Neural cell (in vitro differentiated cells): Measurements from ENCODE around the gene MOCS1. TPM values are rescaled to one million over a fixed set of nuclear protein-coding genes. Genes with fewer than 3 reads are reported as not detected.

Experiments used
- H2AFZ ChIP-seq: fragments of 200-600, 300-800 bp; sonication (generic), shearing (Covaris generic); 2 replicates; pipeline ENCODE4 v1.6.0; 2014; ENCODE audit warnings: low read depth, mild to moderate bottlenecking, antibody characterized with exemption, low read length, moderate library complexity
- H3F3A ChIP-seq: fragments of 200-600 bp; shearing (Covaris generic); 2 replicates; pipeline ENCODE4 v1.6.1; 2016; ENCODE audit warnings: mild to moderate bottlenecking, moderate library complexity, mixed read lengths, antibody characterized with exemption, low read length; ENCODE audit not compliant: insufficient read depth, poor library complexity, severe bottlenecking
- H3K27ac ChIP-seq: fragments of 200-600, 300-800 bp; sonication (generic), shearing (Covaris generic); 2 replicates; pipeline ENCODE4 v1.5.1; 2014; ENCODE audit warnings: mild to moderate bottlenecking, low read length, moderate library complexity
- H3K27me3 ChIP-seq: fragments of 300-800, 200-600 bp; sonication (generic), shearing (Covaris generic); 2 replicates; pipeline ENCODE4 v1.6.0; 2014; ENCODE audit warnings: mild to moderate bottlenecking, low read depth, low read length, moderate library complexity; ENCODE audit not compliant: insufficient read depth
- H3K36me3 ChIP-seq: fragments of 300-800, 200-600 bp; sonication (generic), shearing (Covaris generic); 2 replicates; pipeline ENCODE4 v1.5.1; 2014; ENCODE audit warnings: mild to moderate bottlenecking, antibody characterized with exemption, low read length, moderate library complexity; ENCODE audit not compliant: insufficient read depth
- H3K4me2 ChIP-seq: fragments of 300-800, 200-600 bp; sonication (generic), shearing (Covaris generic); 2 replicates; pipeline ENCODE4 v1.6.0; 2014; ENCODE audit warnings: mild to moderate bottlenecking, low read length
- H3K4me3 ChIP-seq: fragments of 300-800, 200-600 bp; sonication (generic), shearing (Covaris generic); 2 replicates; pipeline ENCODE4 v1.5.1; 2014; ENCODE audit warnings: mild to moderate bottlenecking, low read length, moderate library complexity
- H3K79me2 ChIP-seq: fragments of 200-600 bp; shearing (Covaris generic); replicated peaks from 2 replicates; pipeline ENCODE4 v1.6.0; 2014; ENCODE audit warnings: mild to moderate bottlenecking, low read length, moderate library complexity; ENCODE audit not compliant: insufficient read depth
- H3K9ac ChIP-seq: fragments of 300-800, 200-600 bp; sonication (generic), shearing (Covaris generic); 2 replicates; pipeline ENCODE4 v1.6.1; 2016; ENCODE audit warnings: mild to moderate bottlenecking, low read length, mixed read lengths
- H3K9me2 ChIP-seq: fragments of 200-600 bp; shearing (Covaris generic); 2 replicates; pipeline ENCODE4 v1.6.1; 2016; ENCODE audit warnings: mild to moderate bottlenecking, low read length, mixed read lengths; ENCODE audit not compliant: insufficient read depth
- H3K9me3 ChIP-seq: fragments of 200-600, 300-800 bp; sonication (generic), shearing (Covaris generic); 2 replicates; pipeline ENCODE4 v1.6.1; 2016; ENCODE audit warnings: mild to moderate bottlenecking, mixed run types, low read length, moderate library complexity, mixed read lengths
- H4K20me1 ChIP-seq: fragments of 200-600 bp; shearing (Covaris generic); 2 replicates; pipeline ENCODE4 v1.6.1; 2016; ENCODE audit warnings: mild to moderate bottlenecking, mixed run types; ENCODE audit not compliant: insufficient read depth
- CTCF ChIP-seq: fragments of 450-650 bp; IDR thresholded peaks from 2 replicates; pipeline ENCODE4 v1.5.1; 2014; ENCODE audit warnings: antibody characterized with exemption, mild to moderate bottlenecking, moderate library complexity; ENCODE audit not compliant: poor library complexity, severe bottlenecking
- EP300 ChIP-seq: fragments of 450-650 bp; conservative IDR thresholded peaks from 2 replicates; pipeline ENCODE4 v1.6.1; 2014; ENCODE audit warnings: antibody characterized with exemption, mild to moderate bottlenecking, moderate library complexity; ENCODE audit not compliant: poor library complexity, severe bottlenecking
- EZH2 ChIP-seq: fragments of 200-600, 300-800 bp; shearing (Covaris generic), sonication (generic); IDR thresholded peaks from 2 replicates; pipeline ENCODE4 v1.6.1; 2014; ENCODE audit warnings: antibody characterized with exemption, low read length, borderline replicate concordance, mild to moderate bottlenecking; ENCODE audit not compliant: insufficient read depth, poor library complexity, severe bottlenecking
- MXI1 ChIP-seq: fragments of 450-650 bp; conservative IDR thresholded peaks from 2 replicates; pipeline ENCODE4 v1.6.1; 2014; ENCODE audit warnings: antibody characterized with exemption, mild to moderate bottlenecking; ENCODE audit not compliant: poor library complexity, severe bottlenecking
- POLR2AphosphoS5 ChIP-seq: IDR thresholded peaks from 2 replicates; pipeline ENCODE4 v1.6.1; 2012
- RAD21 ChIP-seq: fragments of 450-650 bp; conservative IDR thresholded peaks from 2 replicates; pipeline ENCODE4 v1.6.1; 2014; ENCODE audit warnings: antibody characterized with exemption, mild to moderate bottlenecking, moderate library complexity
- REST ChIP-seq: IDR thresholded peaks from 2 replicates; pipeline ENCODE4 v1.6.1; 2012; ENCODE audit warnings: borderline replicate concordance
- SMC3 ChIP-seq: fragments of 450-650 bp; conservative IDR thresholded peaks from 2 replicates; pipeline ENCODE4 v1.6.1; 2014; ENCODE audit warnings: antibody characterized with exemption, mild to moderate bottlenecking, moderate library complexity; ENCODE audit not compliant: poor library complexity
- TAF1 ChIP-seq: IDR thresholded peaks from 2 replicates; pipeline ENCODE4 v1.6.1; 2012; ENCODE audit warnings: low read depth
- polyA plus RNA-seq: library from polyadenylated mRNA; depleted of rRNA; stranded (reverse); fragments of >200 nt; gene quantifications from 2 replicates; pipeline ENCODE4 v1.2.3, GENCODE V29; 2014

Gene MOCS1
- polyA plus RNA-seq, 1 donor from 2014 or later: 4.6 TPM

- no peaks in the 10 kb centered on the region for H3K9me2 ChIP-seq
- no peaks in the 10 kb centered on the region for H3K27me3 ChIP-seq
- H3K36me3 ChIP-seq: no peaks in the 10 kb centered on the region
- no peaks in the 10 kb centered on the region for H4K20me1 ChIP-seq
- H2AFZ ChIP-seq: no peak overlapping the region
- no peaks in the 10 kb centered on the region for H3K9me3 ChIP-seq
- no peaks in the 10 kb centered on the region for H3K79me2 ChIP-seq
- H3K4me3 ChIP-seq: no peak overlapping the region
- no peaks in the 10 kb centered on the region for H3F3A ChIP-seq
- no peak overlapping the region for H3K4me2 ChIP-seq
- no peak for TF ChIP-seq MXI1
- no peak for TF ChIP-seq REST
- TF ChIP-seq TAF1: no peak
- H3K27ac ChIP-seq: no peak overlapping the region
- H3K9ac ChIP-seq: no peak overlapping the region
Observed at GRCh38 chr6:39908838-39909583, 25.3 kb downstream of the MOCS1 start.

- Histone ChIP-seq H4K20me1 (no peaks in the 10 kb centered on the region), H3F3A (no peaks in the 10 kb centered on the region), H2AFZ (no peak overlapping the region), H3K9ac (no peak overlapping the region), H3K4me3 (no peak overlapping the region), H3K27me3 (no peaks in the 10 kb centered on the region), H3K27ac (no peak overlapping the region), H3K9me2 (no peaks in the 10 kb centered on the region), H3K79me2 (no peaks in the 10 kb centered on the region), H3K36me3 (no peaks in the 10 kb centered on the region), H3K9me3 (no peaks in the 10 kb centered on the region), H3K4me2 (no peak overlapping the region)
- TF ChIP-seq REST: no peak
- no peak for TF ChIP-seq MXI1
- TF ChIP-seq TAF1: no peak
- TF ChIP-seq POLR2AphosphoS5: no peak
- no peak for TF ChIP-seq EP300
- TF ChIP-seq EZH2: no peak
- TF ChIP-seq SMC3: no peak
- no peak for TF ChIP-seq CTCF
- TF ChIP-seq RAD21: no peak
Observed at GRCh38 chr6:39907871-39908575, 26.2 kb downstream of the MOCS1 start.
